ENCODE results near the gene C5orf58. TPM values are rescaled to one million over a fixed set of nuclear protein-coding genes. Genes with fewer than 3 reads are reported as not detected.
A peak's percentile ranks its signal among the peaks of the same experiment; 100 is the strongest.

Gene C5orf58, protein sequence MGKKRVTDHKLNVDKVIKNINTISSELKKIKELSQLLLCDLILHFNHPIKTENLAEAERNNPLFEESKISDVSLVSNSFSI
- not detected for polyA plus RNA-seq (2013, experiment 1 of 2)
- not detected for polyA plus RNA-seq (2013, experiment 2 of 2)

DNA sequence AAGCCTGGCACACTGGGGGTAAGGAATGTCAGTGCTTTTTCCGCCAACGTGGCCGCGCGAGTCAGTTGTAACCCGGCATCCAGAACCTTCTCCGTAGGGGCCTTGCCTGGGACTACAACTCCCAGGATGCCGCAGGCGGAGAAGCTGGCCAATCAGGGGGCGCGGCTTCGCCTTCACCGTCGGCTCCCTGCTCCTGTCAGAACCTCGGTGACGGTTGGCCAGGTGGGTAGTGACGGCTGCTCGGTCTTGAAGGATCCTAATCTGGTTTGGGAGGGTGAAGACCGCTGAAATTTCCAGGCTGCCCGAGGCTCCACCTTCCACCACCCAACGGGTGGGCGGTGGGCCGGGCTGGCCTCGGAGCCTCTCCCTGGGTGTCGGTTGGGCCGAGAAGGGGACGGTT lies at the start of gene C5orf58:
Gene C5orf58, plus strand, starts transcription at position 200 of the 400 bp plus-strand sequence. CDS start 1,992 bp downstream, outside the sequence.
- no peak within 1 kb of the TSS for H3K9ac ChIP-seq (ENCODE audit: low read length)
- peak within 1 kb of the TSS in 1 of 2 experiments; percentile 44 for H3K14ac ChIP-seq (ENCODE audit: low read length in 2 of 2)
- H2BK120ac ChIP-seq (ENCODE audit: low read depth, low read length): no peak within 1 kb of the TSS
- no peak for DNase-seq
- no peak within 1 kb of the TSS for H3K27ac ChIP-seq (ENCODE audit: low read length, poor library complexity, severe bottlenecking)
- peaks cover 9 to 12% of the 10 kb centered on the region in 2 experiments for H3K27me3 ChIP-seq (ENCODE audit: control insufficient read depth in 1 of 2, insufficient read depth in 1 of 2, low read length in 2 of 2)
- H4K91ac ChIP-seq (ENCODE audit: low read length): no peak within 1 kb of the TSS
- no peak within 1 kb of the TSS for H4K8ac ChIP-seq (ENCODE audit: low read length)
- H3K36me3 ChIP-seq (ENCODE audit: control insufficient read depth in 1 of 2, insufficient read depth in 2 of 2, low read depth in 1 of 2, low read length in 2 of 2): no peaks in the 10 kb centered on the region
- no peak within 1 kb of the TSS for H3K18ac ChIP-seq (ENCODE audit: low read depth in 1 of 2, low read length in 2 of 2)
- no peak within 1 kb of the TSS for H2BK12ac ChIP-seq (ENCODE audit: low read length in 2 of 2)
- no peak within 1 kb of the TSS for H3K4ac ChIP-seq (ENCODE audit: low read depth in 1 of 2, low read length in 2 of 2)
- H2BK15ac ChIP-seq (ENCODE audit: low read depth, poor library complexity, severe bottlenecking): no peak within 1 kb of the TSS
- H3K4me3 ChIP-seq (ENCODE audit: insufficient read depth in 1 of 2, low read depth in 1 of 2, low read length in 2 of 2): no peak within 1 kb of the TSS
- H3K9me3 ChIP-seq (ENCODE audit: control insufficient read depth, low read length): no peaks in the 10 kb centered on the region
- no peaks in the 10 kb centered on the region for H3K79me1 ChIP-seq (replicated peaks; ENCODE audit: low read length, poor library complexity, severe bottlenecking)
- H3K4me1 ChIP-seq (ENCODE audit: control insufficient read depth, insufficient read depth, low read depth, low read length): no peaks in the 10 kb centered on the region
- no peak within 1 kb of the TSS for H2AK5ac ChIP-seq (ENCODE audit: low read length, severe bottlenecking)
- H2AFZ ChIP-seq (ENCODE audit: low read depth, low read length): no peak within 1 kb of the TSS
- no peak within 1 kb of the TSS for H2BK5ac ChIP-seq (ENCODE audit: low read depth, low read length, poor library complexity, severe bottlenecking)
- no peak within 1 kb of the TSS for H3K23ac ChIP-seq (ENCODE audit: low read length in 2 of 2)
- H3K4me2 ChIP-seq (ENCODE audit: low read length, poor library complexity, severe bottlenecking): no peak within 1 kb of the TSS
- WGBS: 96% methylated on average over 27 of the region's 27 CpGs

DNA sequence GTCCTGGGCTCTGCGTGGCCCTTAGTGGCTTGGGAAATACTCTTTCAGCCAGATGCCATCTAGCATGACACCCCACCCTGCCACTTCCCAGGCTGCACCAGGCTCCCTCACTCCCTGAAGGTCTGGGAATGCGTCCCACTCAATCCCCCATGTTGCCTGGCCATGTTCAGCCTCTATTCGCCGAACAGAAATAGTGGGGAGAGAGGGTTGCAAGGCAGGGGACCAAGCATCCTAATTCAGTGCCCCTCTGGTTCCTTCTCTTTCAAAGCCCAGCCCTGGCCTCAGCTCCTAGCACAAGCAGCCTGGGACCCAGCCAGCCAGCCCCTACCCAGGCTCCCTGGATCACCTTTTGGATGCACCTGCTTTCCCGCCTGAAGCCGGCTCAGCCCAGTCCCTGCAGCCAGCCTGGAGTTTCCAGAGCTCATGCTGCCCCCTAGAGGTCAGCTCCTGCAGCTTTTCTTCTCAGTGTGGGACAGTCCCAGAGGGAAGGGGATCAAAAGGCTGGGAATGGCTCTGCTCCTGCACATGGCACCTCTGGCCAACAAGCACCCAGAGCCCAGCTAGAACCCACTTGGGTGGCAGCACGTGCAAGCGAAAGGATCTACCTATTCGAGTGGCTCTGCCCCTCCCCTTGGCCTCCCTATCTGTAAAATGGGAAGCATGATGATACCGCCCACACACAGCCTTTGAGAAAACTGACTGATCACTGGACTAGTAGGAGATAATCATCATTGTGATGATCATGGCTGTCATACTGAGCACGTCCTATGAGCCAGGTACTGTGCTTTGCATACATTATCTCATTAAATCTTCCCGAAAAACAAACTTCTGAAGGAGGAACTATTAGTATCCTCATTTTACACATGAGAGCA lies 48.7 kb upstream of the C5orf58 start:
- H3K9me3 ChIP-seq (ENCODE audit: control insufficient read depth, low read length): no peaks in the 10 kb centered on the region
- WGBS: 45% methylated on average over 12 of the region's 12 CpGs
- no peak overlapping the region for H3K23ac ChIP-seq (ENCODE audit: low read length in 2 of 2)

DNA sequence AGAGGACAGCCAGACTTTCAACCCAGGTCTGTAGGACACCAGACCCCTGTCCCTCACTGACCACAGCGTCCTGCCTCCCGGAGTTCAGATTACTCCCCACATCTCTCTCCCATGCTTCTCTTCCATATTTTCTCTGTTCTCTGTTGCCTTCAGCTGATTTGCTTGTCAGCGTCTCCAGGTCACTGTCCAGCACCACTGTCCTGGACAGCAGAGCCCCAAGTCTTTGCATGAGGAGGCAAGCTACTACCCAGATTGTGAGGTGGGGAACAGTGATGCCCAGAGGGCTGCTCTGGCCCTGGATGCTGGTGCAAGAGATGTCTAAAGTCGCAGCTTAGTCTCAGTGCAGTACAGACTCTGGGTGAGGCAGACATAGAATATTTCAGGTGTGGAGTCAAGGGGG lies 48.0 kb upstream of the C5orf58 start:
- WGBS: 86% methylated on average over 4 of the region's 4 CpGs
- Histone ChIP-seq H3K4me1 (ENCODE audit: control insufficient read depth, insufficient read depth, low read depth, low read length) (no peaks in the 10 kb centered on the region), H2BK12ac (ENCODE audit: low read length in 2 of 2) (no peak overlapping the region), H3K27me3 (ENCODE audit: control insufficient read depth in 1 of 2, insufficient read depth in 1 of 2, low read length in 2 of 2) (peaks cover 5 to 49% of the 10 kb centered on the region in 2 experiments), H2AK5ac (ENCODE audit: low read length, severe bottlenecking) (no peak overlapping the region), H3K14ac (ENCODE audit: low read length in 2 of 2) (no peak overlapping the region), H2BK120ac (ENCODE audit: low read depth, low read length) (no peak overlapping the region), H3K9me3 (ENCODE audit: control insufficient read depth, low read length) (no peaks in the 10 kb centered on the region), H3K79me1 (replicated peaks; ENCODE audit: low read length, poor library complexity, severe bottlenecking) (no peaks in the 10 kb centered on the region), H2AFZ (ENCODE audit: low read depth, low read length) (no peak overlapping the region), H4K8ac (ENCODE audit: low read length) (no peak overlapping the region), H3K36me3 (ENCODE audit: control insufficient read depth in 1 of 2, insufficient read depth in 2 of 2, low read depth in 1 of 2, low read length in 2 of 2) (no peaks in the 10 kb centered on the region), H3K18ac (ENCODE audit: low read depth in 1 of 2, low read length in 2 of 2) (no peak overlapping the region), H2BK5ac (ENCODE audit: low read depth, low read length, poor library complexity, severe bottlenecking) (no peak overlapping the region), H3K4ac (ENCODE audit: low read depth in 1 of 2, low read length in 2 of 2) (no peak overlapping the region), H3K4me3 (ENCODE audit: insufficient read depth in 1 of 2, low read depth in 1 of 2, low read length in 2 of 2) (no peak overlapping the region), H3K27ac (ENCODE audit: low read length, poor library complexity, severe bottlenecking) (no peak overlapping the region), H3K4me2 (ENCODE audit: low read length, poor library complexity, severe bottlenecking) (no peak overlapping the region), H2BK15ac (ENCODE audit: low read depth, poor library complexity, severe bottlenecking) (no peak overlapping the region), H3K9ac (ENCODE audit: low read length) (no peak overlapping the region), H3K23ac (ENCODE audit: low read length in 2 of 2) (no peak overlapping the region), H4K91ac (ENCODE audit: low read length) (no peak overlapping the region)
- DNase-seq: no peak

More for the DNA sequence above, 48.7 kb upstream of the C5orf58 start:
- Histone ChIP-seq H3K36me3 (ENCODE audit: control insufficient read depth in 1 of 2, insufficient read depth in 2 of 2, low read depth in 1 of 2, low read length in 2 of 2) (no peaks in the 10 kb centered on the region), H2AK5ac (ENCODE audit: low read length, severe bottlenecking) (no peak overlapping the region), H3K4me3 (ENCODE audit: insufficient read depth in 1 of 2, low read depth in 1 of 2, low read length in 2 of 2) (no peak overlapping the region), H3K79me1 (replicated peaks; ENCODE audit: low read length, poor library complexity, severe bottlenecking) (no peaks in the 10 kb centered on the region), H3K9ac (ENCODE audit: low read length) (no peak overlapping the region), H2BK12ac (ENCODE audit: low read length in 2 of 2) (no peak overlapping the region), H3K27ac (ENCODE audit: low read length, poor library complexity, severe bottlenecking) (no peak overlapping the region), H4K91ac (ENCODE audit: low read length) (no peak overlapping the region), H2BK5ac (ENCODE audit: low read depth, low read length, poor library complexity, severe bottlenecking) (no peak overlapping the region), H3K27me3 (ENCODE audit: control insufficient read depth in 1 of 2, insufficient read depth in 1 of 2, low read length in 2 of 2) (peaks cover 5 to 45% of the 10 kb centered on the region in 2 experiments), H2AFZ (ENCODE audit: low read depth, low read length) (no peak overlapping the region), H3K4ac (ENCODE audit: low read depth in 1 of 2, low read length in 2 of 2) (no peak overlapping the region), H3K4me2 (ENCODE audit: low read length, poor library complexity, severe bottlenecking) (no peak overlapping the region), H2BK15ac (ENCODE audit: low read depth, poor library complexity, severe bottlenecking) (no peak overlapping the region), H3K4me1 (ENCODE audit: control insufficient read depth, insufficient read depth, low read depth, low read length) (no peaks in the 10 kb centered on the region), H2BK120ac (ENCODE audit: low read depth, low read length) (no peak overlapping the region), H3K18ac (ENCODE audit: low read depth in 1 of 2, low read length in 2 of 2) (no peak overlapping the region), H4K8ac (ENCODE audit: low read length) (no peak overlapping the region), H3K14ac (ENCODE audit: low read length in 2 of 2) (no peak overlapping the region)
- peak; percentile 53 for DNase-seq

DNA sequence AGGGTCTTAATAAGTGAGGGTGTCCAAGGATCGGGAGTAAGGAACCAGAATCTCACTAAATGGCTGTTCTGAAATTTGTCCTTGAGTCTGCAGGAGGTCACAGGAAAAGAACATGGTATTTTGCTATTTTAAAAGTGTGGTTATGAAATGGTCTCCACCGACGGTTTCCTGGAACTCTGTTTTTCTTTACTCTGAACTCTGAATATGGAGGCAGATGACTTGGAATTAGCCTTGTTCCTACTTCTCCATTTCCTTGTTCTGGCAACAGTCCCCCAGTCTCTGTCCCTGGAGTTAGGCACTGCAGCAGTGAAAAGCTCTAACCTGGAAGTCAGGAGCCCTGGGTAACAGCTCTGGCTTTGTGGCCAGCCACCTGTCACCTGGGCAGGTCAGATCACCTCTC lies 46.6 kb upstream of the C5orf58 start:
- no peak overlapping the region for H2BK12ac ChIP-seq (ENCODE audit: low read length in 2 of 2)
- no peak overlapping the region for H3K4me3 ChIP-seq (ENCODE audit: insufficient read depth in 1 of 2, low read depth in 1 of 2, low read length in 2 of 2)
- no peak overlapping the region for H3K9ac ChIP-seq (ENCODE audit: low read length)
- H2BK5ac ChIP-seq (ENCODE audit: low read depth, low read length, poor library complexity, severe bottlenecking): no peak overlapping the region
- no peaks in the 10 kb centered on the region for H3K79me1 ChIP-seq (replicated peaks; ENCODE audit: low read length, poor library complexity, severe bottlenecking)
- no peak overlapping the region for H3K23ac ChIP-seq (ENCODE audit: low read length in 2 of 2)
- DNase-seq: no peak
- no peaks in the 10 kb centered on the region for H3K36me3 ChIP-seq (ENCODE audit: control insufficient read depth in 1 of 2, insufficient read depth in 2 of 2, low read depth in 1 of 2, low read length in 2 of 2)
- no peak overlapping the region for H3K4ac ChIP-seq (ENCODE audit: low read depth in 1 of 2, low read length in 2 of 2)
- H3K4me2 ChIP-seq (ENCODE audit: low read length, poor library complexity, severe bottlenecking): no peak overlapping the region
- no peak overlapping the region for H2BK120ac ChIP-seq (ENCODE audit: low read depth, low read length)
- H2BK15ac ChIP-seq (ENCODE audit: low read depth, poor library complexity, severe bottlenecking): no peak overlapping the region
- H3K14ac ChIP-seq (ENCODE audit: low read length in 2 of 2): no peak overlapping the region
- WGBS: 96% methylated on average over 3 of the region's 3 CpGs
- H3K4me1 ChIP-seq (ENCODE audit: control insufficient read depth, insufficient read depth, low read depth, low read length): no peaks in the 10 kb centered on the region
- peaks cover 5 to 49% of the 10 kb centered on the region in 2 experiments for H3K27me3 ChIP-seq (ENCODE audit: control insufficient read depth in 1 of 2, insufficient read depth in 1 of 2, low read length in 2 of 2)
- H4K8ac ChIP-seq (ENCODE audit: low read length): no peak overlapping the region
- no peak overlapping the region for H2AFZ ChIP-seq (ENCODE audit: low read depth, low read length)
- no peak overlapping the region for H3K27ac ChIP-seq (ENCODE audit: low read length, poor library complexity, severe bottlenecking)
- no peaks in the 10 kb centered on the region for H3K9me3 ChIP-seq (ENCODE audit: control insufficient read depth, low read length)
- H4K91ac ChIP-seq (ENCODE audit: low read length): no peak overlapping the region
- no peak overlapping the region for H3K18ac ChIP-seq (ENCODE audit: low read depth in 1 of 2, low read length in 2 of 2)
- H2AK5ac ChIP-seq (ENCODE audit: low read length, severe bottlenecking): no peak overlapping the region
